Suppressor macrophage treated with lipopolysaccharide for 4 hours (primary cell): ENCODE measurements around the gene C3orf18.

Experiments
- DNase-seq: peaks from one replicate; pipeline ENCODE4 v3.0.0-alpha.2; 2020

The C3orf18 gene

DNA sequence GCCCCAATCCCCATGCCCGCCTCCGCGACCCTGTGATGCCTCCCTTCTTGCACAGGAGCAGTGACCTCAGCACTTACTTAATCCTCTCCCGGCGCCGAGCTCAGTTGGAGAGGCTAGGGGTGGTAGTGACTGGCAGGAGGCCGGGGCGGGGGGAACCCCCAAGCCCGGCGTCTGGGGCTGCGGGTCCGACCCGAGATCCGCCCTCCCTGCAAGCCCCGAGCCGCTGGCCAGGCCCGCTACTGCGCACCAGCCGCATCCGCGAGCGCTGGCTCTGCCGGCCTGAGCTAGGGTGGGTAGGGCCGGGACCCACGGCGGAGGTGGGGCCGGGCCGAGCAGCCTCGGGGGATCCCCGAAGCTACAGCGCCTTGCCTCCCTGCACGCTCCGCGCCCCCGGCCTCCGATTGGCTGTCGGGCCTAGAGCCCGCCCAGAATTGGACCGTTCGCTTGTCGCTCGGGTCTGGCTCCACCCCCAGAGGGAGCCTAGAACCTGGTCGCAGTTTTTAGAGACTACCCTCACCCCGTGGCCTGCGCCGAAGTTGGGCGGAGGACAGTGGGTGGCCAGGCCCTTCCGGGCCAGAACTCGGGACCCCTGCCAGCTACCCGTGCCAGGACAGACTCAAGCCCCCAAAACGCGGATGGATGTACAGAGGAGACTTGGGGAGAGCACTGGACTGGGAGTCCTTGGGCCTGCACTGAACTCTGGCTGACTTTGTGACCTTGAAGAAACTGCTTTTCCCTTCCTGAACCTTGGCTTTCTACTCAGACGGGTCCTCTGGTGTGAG, at the start of gene C3orf18:
C3orf18 (minus strand) TSS at position 362 of the 782 bp plus-strand sequence. CDS start 2,048 bp downstream, outside the sequence.
- DNase-seq: peak; percentile 94

DNA sequence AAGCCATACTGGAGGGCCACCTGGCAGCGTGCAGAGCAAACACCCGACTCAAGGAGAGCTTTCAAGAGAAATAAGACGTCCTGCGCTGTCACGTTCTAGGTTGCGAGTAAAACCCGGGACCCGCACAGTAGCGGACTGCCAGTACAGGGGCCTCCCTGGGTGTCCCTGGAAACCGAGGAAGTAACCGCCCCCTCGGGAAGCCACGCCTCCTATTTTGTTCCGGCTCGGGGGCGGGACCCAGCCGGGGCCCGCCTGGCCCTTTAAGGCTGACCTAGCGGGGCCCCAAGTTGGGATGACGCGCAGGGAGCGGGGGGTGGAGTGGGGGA, 49.2 kb upstream of the C3orf18 start:
- DNase-seq: peak; percentile 96

DNA sequence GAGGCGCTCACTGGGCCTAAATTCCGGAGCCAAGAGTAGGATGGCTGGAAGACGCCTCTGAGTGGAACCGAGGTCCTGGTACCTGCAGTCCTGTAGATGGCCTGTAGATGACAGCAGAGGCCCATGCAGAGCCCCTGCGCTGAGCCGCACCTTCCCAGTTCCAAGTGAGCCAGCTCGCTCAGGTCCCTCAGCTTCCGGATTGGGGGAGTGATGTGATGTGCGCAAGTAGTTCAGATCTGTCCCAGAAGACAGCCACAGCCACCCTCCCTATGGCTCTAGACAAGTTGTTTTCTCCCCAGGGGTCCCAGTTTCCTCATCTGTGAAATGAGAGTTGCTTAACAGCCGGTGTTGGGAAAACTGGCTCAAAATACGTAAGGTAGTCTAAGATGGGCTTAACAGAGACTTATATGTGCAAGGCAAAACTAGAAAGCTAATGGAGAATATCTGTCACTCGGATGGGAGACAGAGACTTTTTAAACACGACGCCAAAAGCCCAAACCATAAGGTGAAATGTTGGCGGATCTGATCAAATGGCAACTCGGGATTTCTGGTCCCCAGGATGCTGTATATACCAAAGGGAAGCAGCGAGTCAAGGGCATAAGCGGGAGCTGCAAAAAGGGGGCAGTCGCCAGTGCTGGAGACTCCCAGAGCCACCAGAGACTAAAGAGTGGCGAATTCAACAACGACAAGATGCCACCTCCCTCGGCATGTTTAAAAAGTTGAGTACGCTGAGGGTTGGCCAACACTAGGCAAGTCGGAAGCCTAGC, 48.6 kb upstream of the C3orf18 start:
- DNase-seq: peak; percentile 86

DNA sequence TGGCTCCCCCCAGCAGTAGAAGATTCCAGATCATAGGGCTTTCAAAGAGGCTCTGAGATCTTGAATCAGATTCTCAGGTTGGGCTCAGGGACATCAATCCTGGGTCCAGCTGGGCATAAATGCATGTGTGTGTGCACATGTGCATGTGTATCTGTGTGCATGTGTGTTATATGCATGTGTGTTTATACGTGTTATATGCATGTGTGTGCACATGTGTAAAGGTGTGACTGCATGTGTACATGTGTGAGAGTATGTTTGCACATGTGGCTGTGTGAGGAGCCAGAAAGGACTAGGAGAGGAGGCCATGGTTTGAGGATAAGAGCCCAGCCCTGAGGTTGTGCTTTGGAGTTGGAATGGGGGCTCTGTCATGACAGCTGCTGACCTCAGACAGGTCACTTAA, 47.6 kb upstream of the C3orf18 start:
- no peak for DNase-seq

DNA sequence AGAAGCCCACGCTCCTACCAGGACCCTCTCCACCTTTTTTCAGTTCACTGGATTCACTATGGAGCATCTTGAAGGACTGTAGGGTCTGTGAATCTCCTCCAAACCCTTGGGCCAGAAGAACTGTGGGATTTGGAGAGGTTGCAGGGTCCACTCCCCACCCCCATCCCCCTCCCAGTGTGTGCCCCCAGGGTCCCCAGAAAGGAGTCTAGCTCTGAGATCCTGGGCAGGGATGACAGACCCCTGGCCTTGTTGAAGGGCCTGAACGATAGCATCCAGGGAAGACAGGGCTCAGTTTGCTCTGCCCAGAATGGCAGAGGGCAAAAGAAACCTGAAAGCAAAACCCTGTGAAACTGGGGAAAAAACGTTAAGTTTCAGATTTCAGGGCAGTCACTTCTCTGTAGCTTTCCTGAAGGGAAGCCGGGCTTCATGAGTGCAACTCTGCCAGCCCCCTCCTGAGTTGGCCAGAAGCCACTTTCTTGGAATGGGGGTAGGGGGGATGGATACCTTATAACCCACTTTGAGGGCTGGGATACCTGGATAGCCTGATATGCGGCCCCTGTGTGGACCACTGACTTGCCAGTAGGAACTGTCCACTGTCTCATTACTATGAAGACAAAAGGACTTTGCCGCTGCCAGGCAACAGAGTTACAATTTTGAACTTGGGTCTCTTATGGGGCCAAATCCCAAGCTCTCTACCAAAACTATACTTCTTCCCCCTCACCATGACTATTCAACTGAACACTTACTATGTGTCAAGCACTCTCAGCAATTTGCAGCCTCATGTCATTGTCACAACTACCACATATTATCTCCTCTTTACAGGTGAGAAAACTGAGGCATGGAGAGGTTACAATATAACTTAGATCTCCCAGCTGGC, 45.7 kb upstream of the C3orf18 start:
- no peak for DNase-seq

DNA sequence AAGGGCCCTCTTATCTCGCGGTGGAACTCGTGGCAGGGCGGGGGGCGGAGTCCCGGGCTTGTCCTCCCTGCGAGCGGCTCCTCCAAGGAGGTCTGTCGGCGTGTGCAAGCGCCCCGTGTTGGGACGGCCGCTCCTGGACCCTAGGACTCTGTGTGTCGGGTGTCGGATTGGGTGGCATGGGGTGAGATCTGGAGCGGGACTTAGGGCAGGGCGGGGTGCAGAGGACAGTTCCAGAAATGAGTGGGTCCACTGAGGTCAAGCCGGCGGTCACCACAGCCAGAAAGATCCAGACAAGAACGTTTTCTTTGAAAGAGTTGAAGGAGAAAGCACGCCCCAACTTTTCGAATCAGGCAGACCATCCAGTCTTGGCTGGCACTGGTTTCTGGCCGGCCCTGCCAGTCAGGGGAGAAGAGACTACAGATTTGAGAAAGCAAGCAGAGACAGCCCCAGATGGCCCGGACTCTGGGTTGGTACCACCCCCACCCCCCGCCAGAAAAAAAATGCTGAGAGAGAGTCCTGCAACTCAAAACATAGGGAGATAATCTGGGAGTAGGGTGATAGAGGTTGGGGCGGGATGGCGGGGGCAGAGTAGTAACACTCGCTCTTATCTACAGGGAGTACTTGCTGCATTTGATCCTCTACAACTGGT, 44.8 kb upstream of the C3orf18 start:
- DNase-seq: no peak

DNA sequence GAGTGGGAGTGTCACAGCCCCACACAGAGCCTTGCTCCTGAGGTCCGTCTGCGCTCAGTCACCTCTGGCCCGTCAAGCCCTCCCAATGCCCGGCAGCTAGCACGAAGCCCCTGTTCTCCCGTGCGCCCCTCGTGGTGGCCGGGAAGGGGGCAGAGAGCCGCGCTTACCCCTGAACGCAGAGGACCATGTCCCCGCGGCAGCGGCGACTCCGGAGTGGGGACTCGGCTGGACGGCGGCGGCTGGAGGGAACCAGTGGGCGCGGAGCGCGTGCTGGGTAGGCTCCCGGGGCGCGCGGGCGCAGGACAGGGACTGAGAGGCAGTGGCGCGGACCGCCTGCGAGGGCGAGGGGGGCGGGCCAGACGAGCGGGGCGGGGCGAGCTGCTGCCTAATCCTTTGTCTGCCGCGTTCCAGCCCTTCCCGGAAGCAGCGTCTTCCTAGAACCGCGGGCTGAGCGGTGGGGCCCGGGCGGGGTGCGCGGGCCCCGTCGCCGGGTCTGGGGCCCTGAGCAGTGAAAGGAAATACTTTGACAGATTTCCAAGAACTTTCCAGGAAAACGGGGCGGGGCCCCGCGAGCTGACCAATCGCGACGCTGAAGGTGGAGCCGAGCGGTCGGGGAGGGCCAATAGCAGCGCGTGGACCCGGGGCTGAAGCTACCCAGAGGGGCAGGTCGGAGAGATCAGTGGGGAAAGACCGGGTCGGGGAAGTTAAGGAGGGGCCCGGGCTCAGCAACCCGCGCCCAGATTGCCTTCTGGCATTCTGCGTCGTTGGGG, 44.1 kb upstream of the C3orf18 start, which contains the start of gene CISH:
CISH (minus strand) TSS at position 311 of the 770 bp plus-strand sequence; CDS start at position 187, 124 bp downstream.
- peak; percentile 99 for DNase-seq

DNA sequence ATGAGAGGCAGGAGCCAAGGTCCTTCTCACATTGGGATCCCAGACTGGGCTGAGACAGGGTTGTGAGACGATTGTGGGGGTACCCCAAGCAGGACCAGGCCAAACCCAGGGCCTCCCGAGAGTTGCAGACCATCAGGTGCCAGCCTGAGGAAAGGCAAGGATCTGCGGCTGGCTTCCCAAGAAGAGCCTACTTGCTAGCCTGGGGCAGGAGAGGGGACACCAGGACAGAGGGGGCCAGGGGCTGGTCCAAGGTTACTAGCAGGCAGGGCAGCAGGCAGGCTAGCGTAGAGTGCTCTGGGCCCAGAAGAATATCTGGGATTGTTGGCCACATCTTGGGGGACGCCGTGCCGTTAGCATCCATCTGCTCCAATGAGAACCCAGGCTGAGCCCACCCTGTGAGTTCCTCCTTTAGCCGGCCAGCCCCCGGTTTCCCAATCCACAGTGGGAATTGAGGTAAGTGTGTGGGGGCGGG, 43.5 kb upstream of the C3orf18 start:
- DNase-seq: no peak

DNA sequence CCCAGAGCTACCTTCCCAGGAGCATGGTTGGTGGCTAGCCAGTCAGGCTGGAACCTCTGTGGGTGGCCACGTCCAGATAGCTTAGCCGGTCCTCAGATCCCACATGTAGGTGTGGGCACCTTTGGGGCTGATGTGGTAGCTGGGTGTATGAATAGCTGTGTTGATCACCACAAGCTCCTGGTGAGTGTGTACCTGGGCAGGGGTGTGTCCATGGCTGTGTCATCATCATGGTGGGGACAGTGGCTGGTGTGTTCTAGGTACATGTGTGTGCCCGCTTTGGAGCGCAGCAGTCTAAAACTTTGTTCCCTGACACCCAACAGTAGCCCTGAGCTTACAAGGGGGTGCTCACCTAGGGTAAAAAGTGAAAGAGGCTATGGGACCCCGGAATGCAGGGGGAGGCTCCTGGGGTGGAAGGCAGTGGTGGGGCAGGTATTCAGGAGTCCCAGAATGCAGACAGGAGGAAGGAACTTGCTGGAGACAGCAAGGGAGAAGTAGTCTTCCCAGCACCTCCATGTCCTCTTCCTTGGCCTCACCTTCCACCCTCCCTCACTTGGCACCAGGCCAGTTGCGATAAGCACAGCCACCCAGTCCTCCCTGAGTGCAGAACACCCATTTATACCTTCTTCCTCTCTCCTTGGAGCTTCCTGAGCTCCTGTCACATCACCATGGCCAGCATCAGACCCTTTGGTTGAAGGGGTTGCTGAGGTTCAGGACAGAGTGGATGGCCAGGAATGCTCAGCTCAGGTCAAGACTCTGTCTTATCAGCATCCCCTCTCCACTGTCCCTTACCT, 42.8 kb upstream of the C3orf18 start:
- DNase-seq: no peak

DNA sequence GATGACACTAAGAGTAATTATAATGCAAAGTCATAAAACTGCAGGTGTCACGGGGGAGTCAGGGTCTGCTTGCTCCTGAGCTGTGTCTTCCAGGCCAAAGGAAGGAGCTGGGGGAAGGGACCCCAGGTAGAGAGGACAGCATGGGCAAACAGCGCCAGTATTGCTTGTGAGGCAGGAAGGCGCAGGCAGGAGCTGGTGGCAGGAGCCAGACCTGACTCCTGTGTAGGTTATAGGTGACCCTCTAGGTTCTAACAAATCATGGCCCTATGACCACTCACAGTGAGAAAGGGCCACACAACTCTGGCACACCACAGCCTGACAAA, 42.2 kb upstream of the C3orf18 start:
- no peak for DNase-seq

DNA sequence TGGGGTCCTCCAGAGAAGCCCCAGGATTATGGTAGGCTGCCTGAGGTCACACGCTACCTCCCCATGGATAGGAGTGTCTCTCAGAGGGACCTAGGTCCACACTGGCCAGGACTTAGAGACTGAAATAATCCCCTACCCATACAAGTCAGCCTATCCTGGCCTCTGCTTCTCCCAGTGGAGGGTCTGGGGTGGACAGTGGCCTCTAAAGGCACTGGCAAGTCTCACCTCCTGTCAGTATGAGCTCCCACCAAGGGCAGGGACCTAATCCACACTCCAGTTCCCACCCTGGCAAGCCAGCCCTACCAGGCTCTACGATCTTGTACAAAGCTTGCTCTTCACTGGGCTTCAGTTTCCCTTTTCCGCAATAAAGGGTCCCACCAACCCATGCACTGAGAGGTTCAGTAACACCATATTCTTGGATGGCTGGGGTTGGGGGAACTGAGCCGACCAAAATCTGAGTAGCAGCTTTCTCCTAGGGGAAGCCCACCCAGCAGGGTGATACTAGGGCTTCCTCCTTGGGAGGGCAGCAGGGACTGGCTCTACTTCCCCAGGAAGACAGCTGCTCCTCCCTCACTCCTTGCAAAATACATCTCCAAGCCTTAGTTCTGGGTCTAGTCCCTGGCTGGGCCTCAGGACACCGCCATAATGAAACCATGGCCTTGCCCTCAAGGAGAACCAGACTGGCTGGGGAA, 41.7 kb upstream of the C3orf18 start:
- no peak for DNase-seq

DNA sequence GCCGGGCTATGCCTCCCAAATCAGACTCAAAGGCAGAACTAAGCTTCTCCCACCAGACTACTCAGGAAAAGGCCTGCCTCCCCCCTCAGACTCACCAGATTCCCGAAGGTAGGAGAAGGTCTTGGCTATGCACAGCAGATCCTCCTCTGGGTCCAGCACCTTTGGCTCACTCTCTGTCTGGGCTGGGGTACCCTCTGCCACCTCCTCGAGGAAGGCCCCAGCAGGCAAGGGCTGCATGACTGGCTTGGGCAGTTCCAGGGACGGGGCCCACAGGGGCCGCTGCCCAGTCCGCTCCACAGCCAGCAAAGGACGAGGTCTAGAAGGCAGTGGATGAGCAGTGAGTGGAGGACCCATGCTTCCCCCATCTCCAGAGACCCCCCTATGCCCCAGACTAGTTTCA, 40.7 kb upstream of the C3orf18 start:
- no peak for DNase-seq

DNA sequence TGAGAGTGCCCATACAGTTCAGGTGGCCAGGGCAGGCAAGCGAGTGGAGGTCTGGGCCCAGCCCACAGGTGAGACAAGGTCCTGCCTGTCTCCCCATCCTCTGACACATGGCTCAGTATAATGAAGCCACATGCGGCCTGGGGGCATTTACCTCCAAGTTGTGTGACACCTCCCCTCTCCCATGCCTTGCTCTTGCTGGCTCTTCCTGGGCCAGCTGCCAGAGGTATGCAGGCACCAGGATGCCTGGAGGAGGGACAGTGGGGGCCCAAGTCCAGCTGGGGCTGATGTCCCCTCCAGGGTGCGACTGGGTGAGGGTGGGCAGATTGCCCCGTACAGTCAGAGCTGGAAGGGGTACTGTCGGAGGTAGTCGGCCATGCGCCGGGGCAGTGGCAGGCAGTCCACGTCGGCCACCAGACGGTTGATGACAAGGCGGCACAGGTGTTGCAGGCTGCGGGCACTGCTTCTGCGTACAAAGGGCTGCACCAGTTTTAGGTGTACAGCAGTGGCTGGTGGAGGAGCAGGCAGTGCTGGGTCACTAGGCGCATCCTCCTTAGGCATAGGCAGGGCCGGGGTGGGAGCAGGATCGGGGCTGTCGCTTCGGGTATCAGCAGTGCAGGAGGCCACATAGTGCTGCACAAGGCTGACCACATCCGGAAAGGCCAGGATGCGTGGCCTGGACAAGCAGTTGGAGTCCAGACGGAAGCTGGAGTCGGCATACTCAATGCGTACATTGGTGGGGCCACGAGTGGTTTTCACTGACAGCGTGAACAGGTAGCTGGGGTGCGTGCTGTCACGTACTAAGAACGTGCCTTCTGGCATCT, 39.9 kb upstream of the C3orf18 start:
- DNase-seq: no peak

DNA sequence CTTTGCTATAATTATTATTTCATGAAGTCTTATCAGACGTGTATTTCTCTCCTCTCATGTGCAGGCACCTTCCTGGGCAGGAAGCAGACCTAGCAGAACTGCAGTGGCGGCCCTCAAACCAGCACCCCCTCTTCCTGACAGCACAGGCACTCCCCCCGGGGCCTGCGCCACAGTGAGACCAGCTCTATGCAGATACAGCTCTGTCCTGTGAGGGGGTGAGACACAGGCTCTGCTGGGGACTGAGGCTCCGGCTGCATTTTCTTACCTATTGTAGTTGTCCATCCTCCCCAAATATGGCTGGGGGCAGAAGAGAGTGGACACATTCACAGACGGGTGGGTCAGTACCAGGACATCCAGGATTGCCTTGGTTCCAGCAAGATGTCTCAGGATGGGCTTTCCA, 39.0 kb upstream of the C3orf18 start:
- no peak for DNase-seq

DNA sequence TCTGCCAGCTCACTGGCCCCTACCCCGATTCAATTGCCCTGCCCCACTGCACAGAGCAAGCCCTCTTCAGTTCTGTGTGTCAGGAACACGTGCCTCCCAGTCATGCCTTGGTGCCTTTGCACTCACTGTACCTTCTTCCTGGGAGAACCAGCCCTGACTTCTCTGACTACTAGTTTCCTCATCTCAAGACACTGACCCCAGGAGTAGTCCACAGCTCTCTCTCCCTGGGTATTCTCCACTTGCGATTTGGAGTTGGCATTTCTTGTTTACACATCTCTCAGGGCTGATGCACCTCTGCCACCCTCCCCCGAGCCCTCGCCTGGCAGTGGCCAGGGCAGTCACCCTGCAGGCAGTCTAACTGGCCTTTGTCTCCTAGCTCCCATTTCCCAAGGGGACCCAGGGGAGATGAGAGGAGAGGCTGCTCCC, 38.4 kb upstream of the C3orf18 start:
- DNase-seq: peak; percentile 64

DNA sequence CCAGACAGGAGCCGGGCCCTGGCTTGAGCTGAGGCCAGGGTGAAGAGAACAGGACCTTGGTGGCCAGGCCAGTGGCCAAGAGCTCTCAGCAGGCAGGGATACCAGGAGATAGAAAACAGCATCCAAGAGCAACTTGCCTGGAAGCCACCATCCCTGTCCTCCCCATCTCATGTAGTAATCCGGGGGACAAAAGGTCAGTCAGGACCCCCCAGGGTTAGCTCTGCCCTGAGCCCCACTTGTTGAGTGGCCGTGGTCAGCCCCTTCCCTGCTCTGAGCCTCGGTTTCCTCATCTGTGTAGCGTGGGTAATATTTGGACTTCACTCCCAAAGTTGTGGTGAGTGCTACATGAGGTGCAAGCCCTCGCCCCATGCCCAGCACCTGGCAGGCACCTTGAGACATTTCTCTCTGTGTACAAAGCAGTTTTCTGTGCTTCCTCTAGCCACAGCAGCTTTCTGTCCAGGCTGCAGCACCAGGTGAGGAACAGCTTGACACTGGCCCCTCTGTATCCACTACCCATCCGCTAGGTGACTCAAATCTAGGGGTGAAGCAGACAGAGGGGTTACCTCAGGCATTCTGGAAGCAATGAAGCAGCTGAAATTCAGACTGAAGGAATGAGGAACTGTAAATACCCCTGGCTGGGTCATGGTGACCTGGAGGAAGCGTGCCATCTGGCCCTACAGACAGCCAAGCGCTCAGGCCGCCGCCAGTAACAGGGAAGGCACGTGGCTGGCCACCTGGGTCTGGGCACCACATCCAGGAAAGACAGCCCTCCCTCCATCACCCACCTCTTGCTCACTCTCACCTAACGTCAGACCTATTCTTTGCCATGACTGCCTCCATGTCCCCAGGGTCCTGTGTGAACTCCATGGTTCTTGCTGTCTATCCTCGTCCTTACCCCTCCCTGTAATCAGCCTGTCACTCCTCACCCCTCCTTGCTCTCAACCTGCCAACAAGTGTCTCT, 37.4 kb upstream of the C3orf18 start:
- DNase-seq: peak; percentile 56

DNA sequence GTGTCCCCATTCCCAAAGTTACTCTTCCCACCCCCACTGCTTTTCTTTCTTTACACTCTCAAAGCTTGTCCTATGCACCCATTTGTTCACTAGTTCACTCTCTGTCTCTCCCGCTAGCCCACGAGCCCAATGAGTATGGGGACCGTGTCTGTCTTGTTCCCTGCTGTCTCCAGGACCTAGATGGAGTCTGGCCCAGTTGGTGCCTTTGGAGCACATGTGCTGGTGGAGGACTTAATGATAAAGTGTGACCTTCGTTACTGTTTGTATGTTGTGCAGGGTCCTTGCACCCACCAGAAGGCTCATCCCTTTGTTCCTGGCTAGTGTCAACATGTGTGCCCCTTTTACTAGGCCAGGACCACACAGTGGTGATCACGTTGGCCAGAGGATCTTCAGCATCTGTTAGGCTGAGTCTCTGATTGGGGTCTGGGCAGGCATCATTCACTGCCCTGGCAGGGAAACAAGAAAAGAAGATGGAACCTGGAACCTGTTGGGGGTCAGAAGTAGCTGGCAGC, 36.6 kb upstream of the C3orf18 start:
- no peak for DNase-seq
